ENCODE measurements around the gene TRIOBP. TPM values are rescaled to one million over a fixed set of nuclear protein-coding genes. Genes with fewer than 3 reads are reported as not detected.

The TRIOBP gene
- total and polyA plus RNA-seq, 2 of the 13 experiments (the other 11 are each of a cell fraction or from before 2014, with no cell fraction given) = 6.1 to 15.4 TPM

GRCh38 chr22:37803639-37804351 lies 106.9 kb downstream of the TRIOBP start (continued):
- TF ChIP-seq ZNF512 (CRISPR knock-in tag; IDR thresholded peaks at IDR 0.05) = no peak
- 0 out of 2 replicates have a peak, but pooled peaks have one; percentile 73 for TF ChIP-seq ZNF225 (CRISPR knock-in tag; IDR thresholded peaks at IDR 0.05)
- TF ChIP-seq ZBTB46 (CRISPR knock-in tag; IDR thresholded peaks at IDR 0.05; ENCODE audit: borderline replicate concordance) = no peak
- 0 out of 2 replicates have a peak, but pooled peaks have one; percentile 2 for TF ChIP-seq FLYWCH1 (CRISPR knock-in tag; IDR thresholded peaks at IDR 0.05)
- 0 out of 2 replicates have a peak, but pooled peaks have one; percentile 56 for TF ChIP-seq NKX3-1 (CRISPR knock-in tag; IDR thresholded peaks at IDR 0.05)
- no peak for TF ChIP-seq ERF (CRISPR knock-in tag; IDR thresholded peaks at IDR 0.05)
- no peak for TF ChIP-seq ZKSCAN1 (IDR thresholded peaks at IDR 0.05; ENCODE audit: low read length)
- TF ChIP-seq SMAD1 (CRISPR knock-in tag; IDR thresholded peaks at IDR 0.05; ENCODE audit: borderline replicate concordance, low read depth) = no peak
- TF ChIP-seq ZNF574 (CRISPR knock-in tag; IDR thresholded peaks at IDR 0.05) = no peak
- TF ChIP-seq SMAD9 (CRISPR knock-in tag; IDR thresholded peaks at IDR 0.05) = 0 out of 2 replicates have a peak, but pooled peaks have one; percentile 54
- no peak for TF ChIP-seq ZNF12 (CRISPR knock-in tag; IDR thresholded peaks at IDR 0.05)
- no peak for TF ChIP-seq FOXP1 (IDR thresholded peaks at IDR 0.05)
- no peak for TF ChIP-seq FOXP1 (CRISPR knock-in tag; IDR thresholded peaks at IDR 0.05)
- no peak for TF ChIP-seq ZIK1 (CRISPR knock-in tag; IDR thresholded peaks at IDR 0.05; ENCODE audit: borderline replicate concordance, low read depth)
- no peak for TF ChIP-seq ZNF839 (CRISPR knock-in tag; IDR thresholded peaks at IDR 0.05; ENCODE audit: borderline replicate concordance)
- TF ChIP-seq SKIL (CRISPR knock-in tag; IDR thresholded peaks at IDR 0.05; ENCODE audit: borderline replicate concordance) = no peak
- TF ChIP-seq ZNF704 (CRISPR knock-in tag; IDR thresholded peaks at IDR 0.05; ENCODE audit: borderline replicate concordance) = no peak
- TF ChIP-seq FOSL1 (CRISPR knock-in tag; IDR thresholded peaks at IDR 0.05; ENCODE audit: borderline replicate concordance) = no peak
- TF ChIP-seq SRSF1 (optimal IDR thresholded peaks at IDR 0.05; ENCODE audit: low read depth, low read length) = peak; percentile 32
- TF ChIP-seq PHF5A (CRISPR knock-in tag; IDR thresholded peaks at IDR 0.05; ENCODE audit: low read depth, unreplicated experiment) = no peak
